ENCODE measurements around the gene TNPO3. TPM values are rescaled to one million over a fixed set of nuclear protein-coding genes. Genes with fewer than 3 reads are reported as not detected.

Gene TNPO3
- total RNA-seq, 1 experiment from 2014 or later: 58.5 TPM

DNA sequence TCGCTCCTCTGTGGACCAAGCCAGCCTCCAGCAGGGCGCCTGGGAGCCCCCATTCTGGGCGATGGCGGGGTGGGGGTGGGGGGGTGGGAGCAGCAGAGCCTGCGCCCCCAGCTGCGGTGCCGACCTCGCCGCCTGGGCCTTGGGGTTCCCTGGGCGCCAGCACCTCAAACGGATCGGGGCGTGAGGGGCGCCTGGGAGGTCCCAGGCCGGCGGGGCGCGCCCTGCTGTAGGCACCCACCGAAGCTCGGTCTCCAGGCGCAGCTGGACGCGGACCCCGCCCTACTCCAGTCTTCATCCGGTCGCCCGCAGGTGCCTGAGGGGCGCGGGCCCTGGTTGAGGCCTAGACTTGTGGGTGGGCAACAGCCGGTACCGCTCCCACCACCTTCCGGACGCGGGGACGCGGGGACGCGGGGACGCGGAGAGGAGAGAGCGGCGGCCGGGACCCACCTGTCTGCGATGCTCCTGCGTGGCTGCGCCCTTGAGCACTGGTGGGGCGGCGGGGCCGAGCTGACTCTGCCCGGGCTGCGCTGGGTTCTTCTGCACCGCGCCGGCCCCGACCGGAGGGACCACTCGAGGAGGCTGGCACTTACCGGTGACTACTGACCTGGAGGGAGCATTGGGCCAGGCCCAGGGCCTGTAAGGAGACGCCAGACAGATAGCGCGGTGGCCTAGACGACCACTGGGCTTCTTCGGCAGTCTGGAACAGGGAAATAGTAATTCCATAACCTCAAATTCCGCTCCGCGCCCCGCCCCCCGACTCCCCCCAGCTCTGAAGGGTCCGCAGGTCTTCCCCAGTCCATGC is 138.9 kb downstream of the TNPO3 start:
- Histone ChIP-seq H3K9me2 (ENCODE audit: insufficient read depth) (no peaks in the 10 kb centered on the region), H3K9ac (ENCODE audit: low read length) (no peak overlapping the region), H4K20me1 (ENCODE audit: insufficient read depth) (no peaks in the 10 kb centered on the region), H3K4me1 (ENCODE audit: control insufficient read depth in 1 of 2, insufficient read depth in 2 of 2, low read length in 2 of 2) (peaks cover 0 to 5% of the 10 kb centered on the region in 2 experiments; a peak in 1 of 4 replicates), H3K27me3 (ENCODE audit: insufficient read depth, low read length) (peaks cover 12% of the 10 kb centered on the region; the same call in 1 of the 2 replicates), H3K27ac (ENCODE audit: low read depth, low read length) (no peak overlapping the region), H3K79me2 (ENCODE audit: insufficient read depth, low read length) (no peaks in the 10 kb centered on the region), H3K36me3 (ENCODE audit: control insufficient read depth in 1 of 2, insufficient read depth in 2 of 2, low read length in 2 of 2) (no peaks in the 10 kb centered on the region), H2AFZ (ENCODE audit: low read depth, low read length, poor library complexity, severe bottlenecking) (no peak overlapping the region), H3K4me2 (ENCODE audit: low read length) (no peak overlapping the region), H3K9me3 (ENCODE audit: control insufficient read depth in 1 of 2, insufficient read depth in 1 of 2, low read depth in 1 of 2, low read length in 2 of 2) (no peaks in the 10 kb centered on the region), H3K4me3 (replicated peaks in 1 of 2; ENCODE audit: low read depth in 1 of 2, low read length in 2 of 2) (no peak overlapping the region)
- RAD21 ChIA-PET (ENCODE audit: low non-redundant PET in 1 of 2, low total read pairs in 2 of 2, uncharacterized antibody in 2 of 2, unreplicated experiment in 2 of 2): no interaction called here
- intact Hi-C loops (cut with micrococcal nuclease): no loop called here
- no peak for DNase-seq (ENCODE audit: low read depth, low spot score)
- POLR2A ChIA-PET: no interaction called here
- TF ChIP-seq, protein P1, sequence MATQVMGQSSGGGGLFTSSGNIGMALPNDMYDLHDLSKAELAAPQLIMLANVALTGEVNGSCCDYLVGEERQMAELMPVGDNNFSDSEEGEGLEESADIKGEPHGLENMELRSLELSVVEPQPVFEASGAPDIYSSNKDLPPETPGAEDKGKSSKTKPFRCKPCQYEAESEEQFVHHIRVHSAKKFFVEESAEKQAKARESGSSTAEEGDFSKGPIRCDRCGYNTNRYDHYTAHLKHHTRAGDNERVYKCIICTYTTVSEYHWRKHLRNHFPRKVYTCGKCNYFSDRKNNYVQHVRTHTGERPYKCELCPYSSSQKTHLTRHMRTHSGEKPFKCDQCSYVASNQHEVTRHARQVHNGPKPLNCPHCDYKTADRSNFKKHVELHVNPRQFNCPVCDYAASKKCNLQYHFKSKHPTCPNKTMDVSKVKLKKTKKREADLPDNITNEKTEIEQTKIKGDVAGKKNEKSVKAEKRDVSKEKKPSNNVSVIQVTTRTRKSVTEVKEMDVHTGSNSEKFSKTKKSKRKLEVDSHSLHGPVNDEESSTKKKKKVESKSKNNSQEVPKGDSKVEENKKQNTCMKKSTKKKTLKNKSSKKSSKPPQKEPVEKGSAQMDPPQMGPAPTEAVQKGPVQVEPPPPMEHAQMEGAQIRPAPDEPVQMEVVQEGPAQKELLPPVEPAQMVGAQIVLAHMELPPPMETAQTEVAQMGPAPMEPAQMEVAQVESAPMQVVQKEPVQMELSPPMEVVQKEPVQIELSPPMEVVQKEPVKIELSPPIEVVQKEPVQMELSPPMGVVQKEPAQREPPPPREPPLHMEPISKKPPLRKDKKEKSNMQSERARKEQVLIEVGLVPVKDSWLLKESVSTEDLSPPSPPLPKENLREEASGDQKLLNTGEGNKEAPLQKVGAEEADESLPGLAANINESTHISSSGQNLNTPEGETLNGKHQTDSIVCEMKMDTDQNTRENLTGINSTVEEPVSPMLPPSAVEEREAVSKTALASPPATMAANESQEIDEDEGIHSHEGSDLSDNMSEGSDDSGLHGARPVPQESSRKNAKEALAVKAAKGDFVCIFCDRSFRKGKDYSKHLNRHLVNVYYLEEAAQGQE (IDR thresholded peaks at IDR 0.05; ENCODE audit: low read depth): no peak
- no peak for TF ChIP-seq EGR1 (IDR thresholded peaks at IDR 0.05; ENCODE audit: low read depth)
- no peak for TF ChIP-seq YY1 (IDR thresholded peaks at IDR 0.05; ENCODE audit: extremely low read depth, insufficient replicate concordance, low read depth, low read length)
- TF ChIP-seq JUND (IDR thresholded peaks at IDR 0.05): no peak
- TF ChIP-seq POLR2AphosphoS5 (IDR thresholded peaks at IDR 0.05; ENCODE audit: low read depth, low read length): no peak
- TF ChIP-seq SIN3A (IDR thresholded peaks at IDR 0.05; ENCODE audit: low read depth): no peak
- TF ChIP-seq SRF (IDR thresholded peaks at IDR 0.05; ENCODE audit: low read depth): no peak
- TF ChIP-seq, protein P2, sequence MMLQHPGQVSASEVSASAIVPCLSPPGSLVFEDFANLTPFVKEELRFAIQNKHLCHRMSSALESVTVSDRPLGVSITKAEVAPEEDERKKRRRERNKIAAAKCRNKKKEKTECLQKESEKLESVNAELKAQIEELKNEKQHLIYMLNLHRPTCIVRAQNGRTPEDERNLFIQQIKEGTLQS (IDR thresholded peaks at IDR 0.05): no peak
- BruUV-seq (replicated peaks): no TSS peak
- ATAC-seq: no peak
- CTCF ChIA-PET: no interaction called here
